HL-60 (cell line): Measurements from ENCODE around the gene ELOVL2.

Source experiments
- DNase-seq, 2 experiments: peaks; one replicate each; pipeline ENCODE4 v3.0.0-alpha.2; 2010 to 2020; ENCODE audit warnings: low read depth in 1 of 2, low spot score in 1 of 2
- H3K27ac ChIP-seq: fragments of 250-450 bp; sonication (Bioruptor Pico); replicated peaks from 2 replicates; pipeline ENCODE4 v1.5.1; 2020; ENCODE audit warnings: mild to moderate bottlenecking, moderate library complexity
- H3K27me3 ChIP-seq: fragments of 250-450 bp; sonication (Bioruptor Pico); 2 replicates; pipeline ENCODE4 v1.5.1; 2021; ENCODE audit warnings: mild to moderate bottlenecking, moderate library complexity; ENCODE audit not compliant: insufficient read depth, poor library complexity, severe bottlenecking
- H3K4me3 ChIP-seq: replicated peaks from 2 replicates; pipeline ENCODE4 v1.5.1; 2011; ENCODE audit warnings: mild to moderate bottlenecking, control low read depth, low read length; ENCODE audit not compliant: insufficient read depth
- CTCF ChIP-seq: IDR thresholded peaks from one replicate; pipeline ENCODE4 v1.5.1; 2011; ENCODE audit warnings: low read length, control low read depth, inconsistent platforms; ENCODE audit not compliant: insufficient read depth
- GABPA ChIP-seq: IDR thresholded peaks from 2 replicates; pipeline ENCODE4 v1.6.1; 2012; ENCODE audit warnings: low read depth
- POLR2AphosphoS5 ChIP-seq: IDR thresholded peaks from 2 replicates; pipeline ENCODE4 v1.6.1; 2012; ENCODE audit warnings: low read depth
- REST ChIP-seq: IDR thresholded peaks from 2 replicates; pipeline ENCODE4 v1.6.1; 2012; ENCODE audit warnings: low read depth; ENCODE audit not compliant: insufficient replicate concordance
- SPI1 ChIP-seq: IDR thresholded peaks from 2 replicates; pipeline ENCODE4 v1.6.1; 2012; ENCODE audit warnings: low read depth, mild to moderate bottlenecking, borderline replicate concordance

Gene ELOVL2

GRCh38 chr6:10933126-10933525 is 111.0 kb downstream of the ELOVL2 start:
- no peak for DNase-seq
- Histone ChIP-seq H3K27me3 (no peaks in the 10 kb centered on the region), H3K4me3 (no peak overlapping the region), H3K27ac (no peak overlapping the region)
- TF ChIP-seq CTCF (no peak), GABPA (no peak), SPI1 (no peak), REST (no peak), POLR2AphosphoS5 (no peak)
